ENCODE data around the gene NPAS1. TPM values are rescaled to one million over a fixed set of nuclear protein-coding genes. Genes with fewer than 3 reads are reported as not detected.

Gene NPAS1
- total and polyA plus RNA-seq, 2 donors: 0.16 to 0.18 TPM

Other genes with a start within 250 kb of the NPAS1 start
- gene SLC1A5, start 231.2 kb upstream of the NPAS1 start, total RNA-seq: 37.1 TPM
- 163 TPM for gene SLC1A5, start 231.2 kb upstream of the NPAS1 start, polyA plus RNA-seq
- 43.5 TPM for gene AP2S1, start 169.0 kb upstream of the NPAS1 start, total RNA-seq
- 117 TPM for gene AP2S1, start 169.0 kb upstream of the NPAS1 start, polyA plus RNA-seq
- gene ARHGAP35, start 158.8 kb upstream of the NPAS1 start, total RNA-seq: 33.0 TPM
- gene ARHGAP35, start 158.8 kb upstream of the NPAS1 start, polyA plus RNA-seq: 28.3 TPM
- 7.5 TPM for gene TMEM160, start 28.8 kb downstream of the NPAS1 start, total RNA-seq
- gene TMEM160, start 28.8 kb downstream of the NPAS1 start, polyA plus RNA-seq: 72.3 TPM
- gene ZC3H4, start 93.9 kb downstream of the NPAS1 start, total RNA-seq: 10.7 TPM
- gene ZC3H4, start 93.9 kb downstream of the NPAS1 start, polyA plus RNA-seq: 15.2 TPM
- gene SAE1, start 111.0 kb downstream of the NPAS1 start, total RNA-seq: 81.4 TPM
- gene SAE1, start 111.0 kb downstream of the NPAS1 start, polyA plus RNA-seq: 115 TPM
- gene BBC3, start 211.4 kb downstream of the NPAS1 start, total RNA-seq: 1.3 TPM
- 6.7 TPM for gene BBC3, start 211.4 kb downstream of the NPAS1 start, polyA plus RNA-seq
- gene CCDC9, start 236.7 kb downstream of the NPAS1 start, total RNA-seq: 8.0 TPM
- 36.6 TPM for gene CCDC9, start 236.7 kb downstream of the NPAS1 start, polyA plus RNA-seq